GM19324 (cell line): Measurements from ENCODE around the gene PTPN7.
"Not testable (repeated sequence)": the region's sequence is repeated elsewhere in the genome, so short reads cannot be mapped to it uniquely, and the experiment has no call there.

Experiments
- ATAC-seq: cut with Tn5 transposase; IDR thresholded peaks from one replicate; pipeline ENCODE4 v1.9.1; 2021; ENCODE audit warnings: mild to moderate bottlenecking, moderate library complexity; ENCODE audit not compliant: unreplicated experiment, low FRiP score

Gene PTPN7

GRCh38 chr1:202160377-202160940 lies at the start of gene PTPN7:
Gene PTPN7, minus strand, starts transcription at chr1:202160602. Its CDS starts 1,200 bp downstream, at chr1:202159402.
- peak; percentile 51 for ATAC-seq

DNA sequence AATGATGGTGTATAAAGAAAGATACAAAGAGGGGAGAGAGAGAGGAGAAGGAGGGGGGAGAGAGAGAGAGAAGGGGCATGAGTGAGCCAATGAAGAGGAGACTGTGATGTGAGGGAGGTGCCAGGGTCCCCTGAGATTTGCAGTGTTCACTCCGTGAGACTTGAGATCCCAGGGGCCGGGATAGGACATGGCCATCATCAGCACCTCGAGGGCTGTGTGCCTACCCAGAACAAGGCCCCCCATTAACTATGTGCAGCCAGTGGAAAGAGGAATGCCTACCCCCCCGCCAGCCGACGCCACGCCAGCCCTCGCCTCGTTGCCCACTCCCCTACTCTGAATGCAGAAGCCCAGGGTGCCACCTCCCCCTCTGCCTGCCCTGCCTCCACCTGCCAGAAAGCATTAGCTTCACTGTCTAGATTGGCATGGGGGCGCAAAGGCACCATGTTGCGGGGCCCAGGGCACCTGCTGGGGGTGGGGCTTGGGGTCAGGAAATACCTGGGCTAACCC lies 48.0 kb upstream of the PTPN7 start:
- no peak for ATAC-seq

DNA sequence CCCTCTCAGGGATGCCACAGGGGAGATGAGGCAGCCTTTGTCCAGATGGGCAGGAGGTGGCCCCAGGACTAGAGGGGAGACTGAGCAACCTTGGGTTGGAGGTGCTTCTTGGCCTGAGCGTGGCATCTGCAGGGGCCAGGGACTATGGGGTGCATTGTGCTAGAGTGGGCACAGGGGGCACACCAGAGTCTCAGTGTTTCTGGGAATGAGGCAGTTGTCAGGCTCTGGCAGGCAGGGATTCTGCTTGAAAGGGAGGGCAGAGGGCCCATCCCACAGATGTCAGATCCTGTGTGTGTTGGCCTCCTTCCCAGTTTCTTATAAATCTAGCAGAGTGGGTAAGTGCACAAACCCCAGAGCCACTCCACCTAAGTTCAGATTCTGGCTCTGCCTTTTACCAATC lies 46.9 kb upstream of the PTPN7 start:
- no peak for ATAC-seq

- ATAC-seq, result no peak
These were observed 45.3 kb upstream of the PTPN7 start for GRCh38 chr1:202205523-202206190.

- no peak for ATAC-seq
These were observed 43.7 kb upstream of the PTPN7 start for GRCh38 chr1:202204065-202204464.

DNA sequence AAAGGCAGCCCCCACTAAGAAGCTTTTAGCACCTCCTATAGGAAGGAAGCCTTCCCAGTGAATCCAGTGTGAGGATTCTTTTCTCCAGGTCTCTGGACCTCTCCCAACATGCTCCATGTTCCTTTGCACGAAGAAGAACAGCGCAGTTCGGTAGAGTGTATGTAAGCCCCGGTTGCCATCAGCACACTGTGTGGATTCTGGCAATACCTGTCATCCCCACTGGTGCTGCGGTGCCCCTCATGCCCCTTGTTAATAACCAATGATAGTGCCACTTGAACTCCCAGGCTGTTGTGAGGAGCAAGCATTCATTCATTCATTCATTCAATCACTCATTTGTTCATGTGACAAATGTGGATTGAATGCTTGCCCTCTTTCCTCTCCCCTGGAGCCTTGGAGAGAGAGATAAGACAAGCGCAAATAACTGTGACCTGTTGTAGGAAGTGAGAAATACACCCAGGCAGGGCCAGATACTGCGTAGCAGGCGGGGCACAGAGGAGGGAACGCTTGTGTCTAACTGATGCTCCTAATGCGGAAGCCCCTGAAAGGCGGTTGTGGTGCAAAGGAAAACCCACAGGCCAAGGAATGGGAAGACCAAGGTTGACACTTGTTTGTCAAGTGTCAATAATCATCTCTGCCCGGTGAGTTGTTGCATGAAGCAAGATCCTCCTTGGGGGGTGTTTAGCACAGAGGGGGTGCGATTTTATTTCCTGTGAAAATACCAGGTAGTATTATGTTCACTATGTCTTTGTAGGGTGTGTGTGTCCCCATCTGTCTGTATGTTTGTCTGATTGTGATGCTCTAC lies 43.0 kb upstream of the PTPN7 start:
- ATAC-seq, result no peak

DNA sequence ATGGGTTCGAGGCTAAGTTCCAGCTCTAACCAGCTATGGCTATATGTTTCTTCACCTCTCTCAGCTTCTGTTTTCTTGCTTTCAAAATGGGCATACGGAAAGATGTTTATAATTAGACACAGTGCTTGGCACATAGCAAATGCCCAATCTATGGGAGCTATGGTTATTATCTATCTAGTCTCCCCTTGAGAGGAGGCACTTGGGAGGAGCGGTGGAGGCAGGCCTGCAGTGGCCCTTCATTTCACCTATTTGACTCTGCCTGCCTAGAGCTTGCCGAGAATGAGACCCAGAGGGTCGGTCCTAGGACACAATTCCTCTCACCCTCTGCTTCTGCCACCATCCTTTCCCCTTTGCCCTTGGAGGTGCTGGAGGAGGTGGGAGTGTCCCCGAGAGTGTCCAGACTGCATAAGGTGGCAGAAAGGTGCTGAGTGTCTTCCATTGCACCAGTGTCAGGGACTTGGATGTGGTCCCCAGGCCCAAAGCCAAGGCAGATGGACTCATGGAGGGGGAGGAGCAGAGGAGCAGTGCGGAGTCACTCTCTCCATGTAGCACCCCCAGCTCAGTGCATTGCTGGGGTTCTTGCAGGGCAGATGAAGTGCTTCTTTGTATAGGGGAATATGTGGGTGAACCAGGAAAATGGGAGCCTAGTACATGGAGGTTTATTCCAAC lies 42.2 kb upstream of the PTPN7 start:
- no peak for ATAC-seq

DNA sequence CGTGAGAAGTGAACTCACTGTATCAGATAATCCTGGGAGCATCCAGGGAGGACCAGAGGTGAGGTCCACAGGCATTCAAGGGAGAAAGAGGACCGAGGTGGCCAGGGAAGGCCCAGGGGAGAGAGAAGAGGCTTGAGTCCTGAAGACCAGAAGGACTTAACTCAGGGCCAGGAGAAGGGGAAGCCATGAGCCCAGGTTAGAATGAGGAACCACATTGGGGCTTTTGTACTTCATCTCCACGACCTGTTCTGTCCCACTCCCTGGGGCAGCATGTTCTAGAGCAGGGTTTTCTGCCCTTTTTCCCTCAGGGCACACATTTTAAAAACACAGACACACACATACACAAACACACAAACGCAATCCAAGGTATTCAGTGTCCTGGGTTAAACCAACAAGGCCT lies 41.6 kb upstream of the PTPN7 start:
- ATAC-seq, result no peak

DNA sequence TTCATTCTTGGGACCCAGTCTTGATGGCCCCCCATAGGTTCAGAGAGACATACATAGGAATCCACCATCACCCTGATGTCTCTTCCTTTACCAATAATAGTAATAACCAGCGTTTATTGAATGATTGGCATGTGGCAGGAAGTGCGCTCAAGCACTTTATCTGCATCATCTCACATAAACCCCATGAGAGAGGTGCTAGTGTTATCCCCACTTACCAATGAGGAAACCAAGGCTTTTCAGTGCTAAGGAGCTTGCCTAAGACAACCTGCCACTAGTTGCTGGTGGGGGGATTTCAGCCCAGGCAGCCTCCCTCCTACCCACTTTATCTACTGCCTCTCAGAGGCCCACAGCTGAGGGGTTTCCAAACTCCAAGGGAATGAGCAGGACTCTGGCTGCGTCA lies 40.9 kb upstream of the PTPN7 start:
- ATAC-seq, result no peak

DNA sequence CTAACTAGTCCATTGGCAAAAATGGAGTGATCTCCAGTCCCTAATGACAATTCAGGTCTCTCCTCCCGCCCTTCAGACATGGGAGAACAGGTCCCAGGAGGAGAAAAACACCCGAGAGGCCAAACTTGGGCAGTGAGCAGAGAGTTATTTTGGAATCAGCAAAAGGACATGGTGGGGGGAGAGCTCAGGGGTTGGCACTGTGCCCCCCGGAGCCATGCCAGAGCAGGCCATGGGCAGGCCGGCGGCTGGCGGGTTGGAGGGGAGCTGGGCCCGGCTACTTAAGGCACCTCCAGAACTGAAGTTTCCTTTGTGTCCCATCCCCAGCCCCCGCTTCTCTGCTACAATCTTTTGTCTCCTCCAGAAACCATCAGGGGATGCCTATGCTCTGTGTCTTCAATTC lies 40.3 kb upstream of the PTPN7 start:
- ATAC-seq, result no peak

- no peak for ATAC-seq
These were observed 39.7 kb upstream of the PTPN7 start for GRCh38 chr1:202200112-202200548.

GRCh38 chr1:202199040-202199889 lies 38.9 kb upstream of the PTPN7 start:
- ATAC-seq, result no peak

DNA sequence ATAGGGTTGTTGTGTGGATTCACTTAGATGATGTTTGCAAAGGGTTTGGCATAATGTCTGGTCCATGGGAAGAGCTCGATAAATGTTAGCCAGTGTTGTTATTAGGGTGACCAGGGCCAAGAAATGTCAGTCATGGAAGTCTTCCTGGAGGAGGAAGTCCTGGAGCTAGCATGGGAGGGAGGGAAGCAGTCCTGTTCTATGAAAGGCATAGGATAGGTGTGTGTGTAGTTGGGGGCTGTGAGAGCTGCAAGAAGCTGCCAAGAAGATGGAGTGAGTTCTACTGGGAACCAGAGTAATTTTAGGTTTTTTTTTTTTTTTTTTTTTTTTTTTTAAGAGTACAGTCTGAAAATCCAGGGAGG lies 37.9 kb upstream of the PTPN7 start:
- ATAC-seq, result no peak

- ATAC-seq, result no peak
These were observed 37.4 kb upstream of the PTPN7 start for GRCh38 chr1:202197653-202198365.

- no peak for ATAC-seq
These were observed 33.9 kb upstream of the PTPN7 start for GRCh38 chr1:202194328-202194648.

GRCh38 chr1:202193614-202194327 lies 33.4 kb upstream of the PTPN7 start, which contains the start of gene LGR6:
Gene LGR6, plus strand, starts transcription at chr1:202193799. Its CDS starts 191 bp downstream, at chr1:202193990.
- no peak for ATAC-seq

- ATAC-seq, result no peak
These were observed 32.6 kb upstream of the PTPN7 start for GRCh38 chr1:202192770-202193613.

GRCh38 chr1:202191391-202191790 lies 31.0 kb upstream of the PTPN7 start:
- not testable (repeated sequence) for ATAC-seq
